B cell (primary cell): ENCODE results near the gene CYP2U1. TPM values are rescaled to one million over a fixed set of nuclear protein-coding genes. Genes with fewer than 3 reads are reported as not detected.

Source experiments
- ATAC-seq: fragments of 200-7000 bp; cut with Tn5 transposase; one replicate; pipeline ENCODE4 v1.10.0; 2021; ENCODE audit warnings: low read depth, mild to moderate bottlenecking, moderate number of reproducible peaks, moderate library complexity
- CTCF ChIA-PET: fragments of 350-600 bp; sonication (Branson Sonifier 250); formaldehyde crosslinking; loops from one replicate; lab custom pipeline; 2021; ENCODE audit warnings: antibody characterized with exemption, inconsistent platforms; lab: Charles Lee
- POLR2A ChIA-PET: fragments of 350-600 bp; sonication (Branson Sonifier 250); formaldehyde crosslinking; loops from one replicate; lab custom pipeline; 2021; ENCODE audit warnings: antibody characterized with exemption; lab: Charles Lee
- DNase-seq: peaks from one replicate; pipeline ENCODE4 v3.0.0; 2013
- H2AFZ ChIP-seq: 2 replicates; pipeline ENCODE4 v1.6.1; 2012; ENCODE audit warnings: mild to moderate bottlenecking, low read depth, low read length; ENCODE audit not compliant: insufficient read depth, poor library complexity, severe bottlenecking
- H3K27ac ChIP-seq, 2 donors: 1 replicate in 1 of 2; 2 replicates in 1 of 2; pipeline ENCODE4 v1.5.1; 2012 to 2013; ENCODE audit warnings: low read length in 2 of 2, mild to moderate bottlenecking in 2 of 2, moderate library complexity in 1 of 2
- H3K27me3 ChIP-seq, 4 experiments: fragments of 200-600 bp in 1 of 4; sonication (generic) in 1 of 4; replicated peaks in 1 of 4; 1 replicate in 2 of 4; 2 replicates in 2 of 4; pipeline versions ENCODE4 v1.6.1 to v1.7.0; 2013 to 2016; ENCODE audit warnings: low read length in 3 of 4, mild to moderate bottlenecking in 2 of 4, mixed read lengths in 1 of 4, moderate library complexity in 1 of 4; ENCODE audit not compliant: insufficient read depth in 4 of 4, control insufficient read depth in 3 of 4; ENCODE audit errors: control extremely low read depth in 1 of 4
- H3K36me3 ChIP-seq, 2 experiments: replicated peaks in 1 of 2; 1 replicate in 1 of 2; 2 replicates in 1 of 2; pipeline versions ENCODE4 v1.6.1 to v1.7.1; 2013; ENCODE audit warnings: low read length in 1 of 2; ENCODE audit not compliant: insufficient read depth in 2 of 2, control insufficient read depth in 1 of 2; ENCODE audit errors: control extremely low read depth in 1 of 2, extremely low read depth in 1 of 2
- H3K4me1 ChIP-seq, 2 donors: fragments of 200-600 bp in 1 of 2; sonication (generic) in 1 of 2; 1 replicate in 1 of 2; 2 replicates in 1 of 2; pipeline versions ENCODE4 v1.5.1 to v1.6.1; 2013 to 2017; ENCODE audit warnings: low read length in 2 of 2; ENCODE audit not compliant: control insufficient read depth in 2 of 2, insufficient read depth in 2 of 2
- H3K4me2 ChIP-seq: replicated peaks from 2 replicates; pipeline ENCODE3; 2012; ENCODE audit warnings: mild to moderate bottlenecking, low read depth, low read length; ENCODE audit not compliant: poor library complexity, severe bottlenecking
- H3K4me3 ChIP-seq, 5 experiments: fragments of 200-600 bp in 1 of 5; sonication (generic) in 1 of 5; 1 replicate in 3 of 5; 2 replicates in 2 of 5; pipeline versions ENCODE4 v1.5.1 to v1.7.0; 2011 to 2016; ENCODE audit warnings: low read length in 4 of 5, mild to moderate bottlenecking in 4 of 5, low read depth in 2 of 5, control low read depth in 1 of 5, moderate library complexity in 1 of 5; ENCODE audit not compliant: insufficient read depth in 1 of 5; ENCODE audit errors: control extremely low read depth in 1 of 5, extremely low read depth in 1 of 5
- H3K79me2 ChIP-seq: fragments of 200-600 bp; sonication (generic); one replicate; pipeline ENCODE4 v1.6.0; 2016; ENCODE audit warnings: low read length; ENCODE audit not compliant: control insufficient read depth, insufficient read depth
- H3K9ac ChIP-seq: fragments of 200-600 bp; sonication (generic); 2 replicates; pipeline ENCODE4 v1.6.1; 2017; ENCODE audit warnings: mild to moderate bottlenecking, low read length, moderate library complexity
- H3K9me3 ChIP-seq, 3 donors: one replicate each; pipeline versions ENCODE4 v1.6.1 to v1.7.1; 2013; ENCODE audit warnings: low read length in 2 of 3; ENCODE audit not compliant: control insufficient read depth in 2 of 3, insufficient read depth in 1 of 3; ENCODE audit errors: control extremely low read depth in 1 of 3
- H4K20me1 ChIP-seq: 2 replicates; pipeline ENCODE4 v1.6.0; 2012; ENCODE audit warnings: mild to moderate bottlenecking, low read length; ENCODE audit not compliant: insufficient read depth, control insufficient read depth, poor library complexity, severe bottlenecking
- H3K27ac Mint-ChIP-seq: one replicate; pipeline ENCODE4 v1.8.0; 2021; ENCODE audit warnings: mixed read lengths
- H3K27me3 Mint-ChIP-seq: one replicate; pipeline ENCODE4 v1.8.0; 2021; ENCODE audit warnings: mixed read lengths
- H3K4me1 Mint-ChIP-seq: one replicate; pipeline ENCODE4 v1.8.0; 2021; ENCODE audit warnings: mixed read lengths
- H3K4me3 Mint-ChIP-seq: one replicate; pipeline ENCODE4 v1.8.0; 2021; ENCODE audit warnings: mixed read lengths
- H3K9me3 Mint-ChIP-seq: one replicate; pipeline ENCODE4 v1.8.0; 2022; ENCODE audit warnings: mixed read lengths; ENCODE audit not compliant: insufficient read depth
- EZH2 ChIP-seq: IDR thresholded peaks from 2 replicates; pipeline ENCODE4 v1.6.1; 2012; ENCODE audit warnings: borderline replicate concordance, low read depth, mild to moderate bottlenecking, moderate library complexity, low read length; ENCODE audit not compliant: insufficient read depth, poor library complexity, severe bottlenecking
- WGBS: methylation state at CpG from one replicate; pipeline ENCODE4 v1.1.5; 2013; ENCODE audit warnings: missing lambda C conversion rate; ENCODE audit not compliant: insufficient coverage; 5-methylcytosine and 5-hydroxymethylcytosine counted together
- intact Hi-C: fragments of 100-400 bp; cut with micrococcal nuclease; formaldehyde crosslinking; loops from one replicate; pipeline ENCODE4 v1.10.0; 2022
- polyA plus RNA-seq: library from polyadenylated mRNA; depleted of rRNA; stranded (reverse); fragments of >200 nt; gene quantifications from 2 replicates; pipeline ENCODE4 v1.2.3, GENCODE V29; 2012
- total RNA-seq, 2 donors: library from RNA; stranded (reverse); fragments of 120-200 nt in 1 of 2; gene quantifications; 1 replicate in 1 of 2; 2 replicates in 1 of 2; pipeline versions ENCODE4 v1.2.3 to v1.2.4, GENCODE V29; 2013 to 2022
- TF ChIP-seq, protein P1 (sequence below): fragments of 200-600 bp; IDR thresholded peaks from one replicate; pipeline ENCODE4 v1.8.0; 2022; ENCODE audit warnings: antibody characterized with exemption, mild to moderate bottlenecking

The CYP2U1 gene
- total and polyA plus RNA-seq, 2 donors (not counting 1 experiment from before 2014, with no cell fraction given), result 6.1 to 17.6 TPM

DNA sequence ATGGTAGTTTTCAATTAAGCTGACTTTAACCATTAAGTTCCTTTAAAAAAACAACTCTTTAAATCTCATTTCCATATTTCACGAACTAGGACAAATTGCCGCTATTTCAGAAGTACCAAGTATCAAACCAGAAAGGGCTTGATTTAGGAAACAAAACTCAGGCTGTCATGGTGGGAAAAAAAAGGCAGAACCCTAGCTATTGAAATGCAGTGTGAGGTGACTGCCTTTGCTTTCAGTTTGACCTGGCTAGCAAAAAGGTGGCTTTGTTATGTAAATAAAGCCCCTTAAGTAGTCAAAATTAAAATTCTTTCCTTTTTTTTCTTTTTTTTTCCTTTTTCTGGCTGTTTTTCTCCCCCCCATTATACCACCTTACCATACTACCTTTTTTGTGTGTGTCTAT is 40.6 kb upstream of the CYP2U1 start:
- Histone ChIP-seq H3K4me3 (no peak overlapping the region), H3K4me1 (no peaks in the 10 kb centered on the region), H2AFZ (no peak overlapping the region), H3K27ac (no peak overlapping the region), H3K9me3 (peaks cover 0 to 9% (median 1%) of the 10 kb centered on the region in 3 donors), H3K27me3 (no peaks in the 10 kb centered on the region), H3K9ac (no peak overlapping the region), H3K4me2 (no peak overlapping the region), H4K20me1 (no peaks in the 10 kb centered on the region), H3K36me3 (no peaks in the 10 kb centered on the region), H3K79me2 (no peaks in the 10 kb centered on the region)
- Mint-ChIP-seq H3K4me1 (no peaks in the 10 kb centered on the region), H3K9me3 (no peaks in the 10 kb centered on the region), H3K4me3 (no peak overlapping the region), H3K27ac (no peak overlapping the region), H3K27me3 (no peaks in the 10 kb centered on the region)
- DNase-seq, result no peak
- CTCF ChIA-PET, result no interaction called here
- 100% methylated on average over 1 of the region's 2 CpGs for WGBS
- POLR2A ChIA-PET, result no interaction called here
- no peak for TF ChIP-seq EZH2
- TF ChIP-seq, protein P1, sequence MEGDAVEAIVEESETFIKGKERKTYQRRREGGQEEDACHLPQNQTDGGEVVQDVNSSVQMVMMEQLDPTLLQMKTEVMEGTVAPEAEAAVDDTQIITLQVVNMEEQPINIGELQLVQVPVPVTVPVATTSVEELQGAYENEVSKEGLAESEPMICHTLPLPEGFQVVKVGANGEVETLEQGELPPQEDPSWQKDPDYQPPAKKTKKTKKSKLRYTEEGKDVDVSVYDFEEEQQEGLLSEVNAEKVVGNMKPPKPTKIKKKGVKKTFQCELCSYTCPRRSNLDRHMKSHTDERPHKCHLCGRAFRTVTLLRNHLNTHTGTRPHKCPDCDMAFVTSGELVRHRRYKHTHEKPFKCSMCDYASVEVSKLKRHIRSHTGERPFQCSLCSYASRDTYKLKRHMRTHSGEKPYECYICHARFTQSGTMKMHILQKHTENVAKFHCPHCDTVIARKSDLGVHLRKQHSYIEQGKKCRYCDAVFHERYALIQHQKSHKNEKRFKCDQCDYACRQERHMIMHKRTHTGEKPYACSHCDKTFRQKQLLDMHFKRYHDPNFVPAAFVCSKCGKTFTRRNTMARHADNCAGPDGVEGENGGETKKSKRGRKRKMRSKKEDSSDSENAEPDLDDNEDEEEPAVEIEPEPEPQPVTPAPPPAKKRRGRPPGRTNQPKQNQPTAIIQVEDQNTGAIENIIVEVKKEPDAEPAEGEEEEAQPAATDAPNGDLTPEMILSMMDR, result no peak
- intact Hi-C loops, result loop anchor here (5.0 kb wide), 1 partner anchor 172 kb away; no protein-coding TSS in a partner anchor
- ATAC-seq, result no peak

DNA sequence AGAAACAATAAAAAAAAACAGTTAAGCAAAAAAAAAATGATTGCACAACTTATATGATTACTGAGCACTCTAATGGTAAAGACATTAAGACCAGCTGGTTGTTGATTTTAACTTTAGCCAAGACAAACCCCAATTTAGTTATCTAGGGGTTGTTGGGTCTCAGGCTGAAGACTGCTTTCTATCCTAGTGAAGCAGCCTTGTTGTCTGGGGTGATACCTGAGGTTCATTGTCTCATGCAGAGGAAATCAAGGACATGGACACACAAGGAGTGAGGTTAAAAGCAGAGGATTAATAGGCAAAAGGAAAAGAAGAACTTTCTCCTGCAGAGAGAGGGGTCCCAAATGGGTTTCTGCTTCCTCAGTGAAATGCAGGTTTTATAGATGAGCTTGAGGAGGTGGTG is 40.0 kb upstream of the CYP2U1 start:
- H3K4me2 ChIP-seq, result no peak overlapping the region
- POLR2A ChIA-PET, result no interaction called here
- no peaks in the 10 kb centered on the region for H3K36me3 ChIP-seq
- no peak overlapping the region for H3K4me3 Mint-ChIP-seq
- H3K9ac ChIP-seq, result no peak overlapping the region
- H2AFZ ChIP-seq, result no peak overlapping the region
- H3K27me3 ChIP-seq, result no peaks in the 10 kb centered on the region
- H3K27ac ChIP-seq, result no peak overlapping the region
- H4K20me1 ChIP-seq, result no peaks in the 10 kb centered on the region
- H3K27me3 Mint-ChIP-seq, result peaks cover 4% of the 10 kb centered on the region
- no peaks in the 10 kb centered on the region for H3K4me1 Mint-ChIP-seq
- intact Hi-C loops, result loop anchor here (5.0 kb wide), 1 partner anchor 171 kb away; no protein-coding TSS in a partner anchor
- H3K4me1 ChIP-seq, result no peaks in the 10 kb centered on the region
- no peak overlapping the region for H3K4me3 ChIP-seq
- DNase-seq (no peak), ATAC-seq (no peak)
- TF ChIP-seq EZH2, result no peak
- TF ChIP-seq, protein P1, result no peak
- H3K9me3 ChIP-seq, result peaks cover 0 to 9% (median 1%) of the 10 kb centered on the region in 3 donors
- H3K9me3 Mint-ChIP-seq, result no peaks in the 10 kb centered on the region
- H3K79me2 ChIP-seq, result no peaks in the 10 kb centered on the region
- CTCF ChIA-PET, result no interaction called here
- no peak overlapping the region for H3K27ac Mint-ChIP-seq
